Sigmoid colon (tissue), 7 donors: Measurements from ENCODE around the gene BRIX1. TPM values are rescaled to one million over a fixed set of nuclear protein-coding genes. Genes with fewer than 3 reads are reported as not detected.
"Not testable (repeated sequence)": the region's sequence is repeated elsewhere in the genome, so short reads cannot be mapped to it uniquely, and the experiment has no call there.

ENCODE experiments used
- DNase-seq: peaks from one replicate; pipeline ENCODE4 v3.0.0-alpha.2; 2019
- H3K27ac ChIP-seq, 4 donors: fragments of 200-600 bp; sonication (generic); one replicate each; pipeline ENCODE4 v1.5.1; 2016 to 2019; ENCODE audit warnings: mild to moderate bottlenecking in 1 of 4
- H3K27me3 ChIP-seq, 3 donors: fragments of 200-600 bp; sonication (generic); one replicate each; pipeline ENCODE4 v1.5.1; 2019; ENCODE audit warnings: mild to moderate bottlenecking in 1 of 3
- H3K36me3 ChIP-seq, 4 donors: fragments of 200-600 bp; sonication (generic); one replicate each; pipeline ENCODE4 v1.5.1; 2016 to 2019
- H3K4me1 ChIP-seq, 4 donors: fragments of 200-600 bp; sonication (generic); one replicate each; pipeline ENCODE4 v1.5.1; 2017 to 2019
- H3K4me3 ChIP-seq, 4 donors: fragments of 200-600 bp; sonication (generic); one replicate each; pipeline ENCODE4 v1.5.1; 2017 to 2019; ENCODE audit warnings: mild to moderate bottlenecking in 2 of 4, moderate library complexity in 1 of 4
- H3K9me3 ChIP-seq, 4 donors: fragments of 200-600 bp in 3 of 4; sonication (generic) in 3 of 4; one replicate each; pipeline versions ENCODE4 v1.5.1 to v1.6.1; 2013 to 2019
- POLR2A ChIP-seq, 2 donors: fragments of 450-650 bp; IDR thresholded peaks; one replicate each; pipeline ENCODE4 v1.6.1; 2016; ENCODE audit warnings: antibody characterized with exemption in 2 of 2, mild to moderate bottlenecking in 2 of 2, moderate library complexity in 2 of 2
- POLR2AphosphoS5 ChIP-seq, 4 donors: sonication (generic); formaldehyde crosslinking; IDR thresholded peaks; one replicate each; pipeline ENCODE4 v1.6.1; 2017; ENCODE audit warnings: antibody characterized with exemption in 4 of 4
- WGBS, 2 donors: extraction: QIAGEN DNeasy Blood & Tissue Kit; methylation state at CpG; one replicate each; pipeline ENCODE4 v1.1.7; 2013; 5-methylcytosine and 5-hydroxymethylcytosine counted together
- intact Hi-C: fragments of 100-400 bp; cut with DNase I; formaldehyde crosslinking; loops from one replicate; pipeline ENCODE4 v1.15.1; 2023
- polyA plus RNA-seq, 3 donors: library from polyadenylated mRNA; stranded (reverse); fragments of 200-250 nt; gene quantifications; one replicate each; pipeline ENCODE4 v1.2.3, GENCODE V29; 2013
- total RNA-seq, 4 donors: library from RNA; depleted of rRNA; stranded (reverse); fragments of >200 nt; gene quantifications; one replicate each; pipeline ENCODE4 v1.1.0, GENCODE V29; 2016
- donor health status: healthy with polysubstance abuse.
- donor health status: Bipolar disorder and iron deficiency.
- donor health status: healthy.

BRIX1 gene
- total and polyA plus RNA-seq, 7 donors, result 8.6 to 26.0 (median 20.2) TPM

DNA sequence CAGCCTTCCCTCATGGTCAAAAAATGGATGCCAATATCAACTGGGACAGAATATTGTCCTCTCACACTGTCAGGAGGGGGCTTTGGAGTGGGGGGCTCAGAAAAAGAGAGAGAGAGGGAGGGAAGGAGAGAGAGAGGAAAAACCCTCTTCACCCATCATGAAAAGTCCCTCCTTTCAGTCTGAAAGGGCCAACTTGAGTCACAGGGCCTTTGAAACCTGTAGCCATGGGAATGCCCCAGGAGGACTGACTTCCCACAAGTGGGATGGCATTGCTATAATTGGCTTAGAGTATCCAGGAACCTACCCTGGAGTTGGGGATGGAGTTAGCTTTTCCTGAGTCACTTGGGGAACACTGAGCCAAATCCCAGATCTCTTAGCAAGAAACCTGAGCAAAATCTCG is 55.0 kb downstream of the BRIX1 start:
- H3K27me3 ChIP-seq, result no peaks in the 10 kb centered on the region
- WGBS, 2 donors, result 48 to 73% methylated on average over 1 of the region's 1 CpG

DNA sequence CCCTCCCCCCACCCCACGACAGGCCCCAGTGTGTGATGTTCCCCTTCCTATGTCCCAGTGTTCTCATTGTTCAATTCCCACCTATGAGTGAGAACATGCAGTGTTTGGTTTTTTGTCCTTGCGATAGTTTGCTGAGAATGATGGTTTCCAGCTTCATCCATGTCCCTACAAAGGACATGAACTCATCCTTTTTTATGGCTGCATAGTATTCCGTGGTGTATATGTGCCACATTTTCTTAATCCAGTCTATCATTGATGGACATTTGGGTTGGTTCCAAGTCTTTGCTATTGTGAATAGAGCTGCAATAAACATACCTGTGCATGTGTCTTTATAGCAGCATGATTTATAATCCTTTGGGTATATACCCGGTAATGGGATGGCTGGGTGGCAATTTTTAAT is 56.1 kb downstream of the BRIX1 start:
- H3K27me3 ChIP-seq, DNase-seq, H3K4me1 ChIP-seq, H3K27ac ChIP-seq, H3K36me3 ChIP-seq, H3K9me3 ChIP-seq, H3K4me3 ChIP-seq, intact Hi-C loops: not testable (repeated sequence)
- 77 to 95% methylated on average over 2 of the region's 4 CpGs for WGBS, 2 donors

More for the DNA sequence above, 55.0 kb downstream of the BRIX1 start:
- H3K27ac ChIP-seq, result no peak overlapping the region
- H3K36me3 ChIP-seq, result no peaks in the 10 kb centered on the region
- TF ChIP-seq POLR2A (IDR thresholded peaks at IDR 0.05), result no peak
- TF ChIP-seq POLR2AphosphoS5 (IDR thresholded peaks at IDR 0.05), result no peak
- intact Hi-C loops, result no loop called here
- H3K9me3 ChIP-seq, result no peaks in the 10 kb centered on the region
- no peak overlapping the region for H3K4me3 ChIP-seq
- H3K4me1 ChIP-seq, result no peaks in the 10 kb centered on the region
- DNase-seq, result no peak

Other genes with a start within 250 kb of the BRIX1 start
- gene TTC23L, start 76.5 kb upstream of the BRIX1 start, total RNA-seq, result under 1 TPM in 3 of 4 donors, not detected in 1; 0.16 to 0.36 (median 0.28) TPM
- gene TTC23L, start 76.5 kb upstream of the BRIX1 start, polyA plus RNA-seq, result under 1 TPM in 1 of 3 donors, not detected in 2; 0.06 TPM
- 10 to 100 TPM; 15.8 to 25.8 (median 20.0) TPM for gene RAD1, start 207 bp upstream of the BRIX1 start, total RNA-seq
- gene RAD1, start 207 bp upstream of the BRIX1 start, polyA plus RNA-seq, result 10 to 100 TPM; 11.7 to 14.4 (median 13.6) TPM
- 10 to 100 TPM; 40.6 to 47.1 (median 43.2) TPM for gene DNAJC21, start 13.8 kb downstream of the BRIX1 start, total RNA-seq
- 10 to 100 TPM; 26.4 to 33.1 (median 27.8) TPM for gene DNAJC21, start 13.8 kb downstream of the BRIX1 start, polyA plus RNA-seq
- not detected for gene AGXT2, start 132.2 kb downstream of the BRIX1 start, total RNA-seq
- not detected for gene AGXT2, start 132.2 kb downstream of the BRIX1 start, polyA plus RNA-seq